ENCODE data around the gene SDHD.
A peak's percentile ranks its signal among the peaks of the same experiment; 100 is the strongest.
"Not testable (repeated sequence)": the region's sequence is repeated elsewhere in the genome, so short reads cannot be mapped to it uniquely, and the experiment has no call there.

SDHD gene

GRCh38 chr11:112086422-112087191 is at the start of gene SDHD, which contains the start of gene TIMM8B:
TSS of gene SDHD (plus strand) at chr11:112086873. CDS start at chr11:112086908, 35 bp downstream.
TSS of gene TIMM8B (minus strand) at chr11:112086756. CDS start at chr11:112086723, 33 bp downstream.
- DNase-seq = peak; percentile 98

- no peak for DNase-seq
These were observed 49.1 kb upstream of the SDHD start for GRCh38 chr11:112037527-112037926.

GRCh38 chr11:112042161-112042960 is 44.3 kb upstream of the SDHD start:
- DNase-seq = no peak

- DNase-seq = no peak
These were observed 43.7 kb upstream of the SDHD start for GRCh38 chr11:112042961-112043304.

- DNase-seq = no peak
These were observed 41.7 kb upstream of the SDHD start for GRCh38 chr11:112044961-112045360.

GRCh38 chr11:112046647-112047046 is 40.0 kb upstream of the SDHD start:
- DNase-seq = not testable (repeated sequence)

- not testable (repeated sequence) for DNase-seq
These were observed 38.4 kb upstream of the SDHD start for GRCh38 chr11:112048256-112048655.

GRCh38 chr11:112049777-112050176 is 36.9 kb upstream of the SDHD start:
- DNase-seq = no peak

GRCh38 chr11:112050721-112051120 is 36.0 kb upstream of the SDHD start:
- DNase-seq = no peak

- no peak for DNase-seq
These were observed 34.9 kb upstream of the SDHD start for GRCh38 chr11:112051768-112052167.

GRCh38 chr11:112057170-112057569 is 29.5 kb upstream of the SDHD start:
- no peak for DNase-seq

GRCh38 chr11:112058103-112058502 is 28.6 kb upstream of the SDHD start:
- no peak for DNase-seq

- DNase-seq = no peak
These were observed 23.8 kb upstream of the SDHD start for GRCh38 chr11:112062923-112063322.

GRCh38 chr11:112073941-112074811 is 12.5 kb upstream of the SDHD start, which contains the start of the genes NKAPD1 and PIH1D2:
TSS of gene NKAPD1 (plus strand) at chr11:112074299. CDS start at chr11:112075575, 1,276 bp downstream.
TSS of gene PIH1D2 (minus strand) at chr11:112074017. CDS start at chr11:112073174, 843 bp downstream.
- peak; percentile 92 for DNase-seq

- no peak for DNase-seq
These were observed 3.9 kb upstream of the SDHD start for GRCh38 chr11:112082729-112083128.

- DNase-seq = peak; percentile 76
These were observed 751 bp upstream of the SDHD start for GRCh38 chr11:112085822-112086421.

GRCh38 chr11:112087212-112087611 is 539 bp downstream of the SDHD start:
- DNase-seq = no peak

- not testable (repeated sequence) for DNase-seq
These were observed 8.6 kb downstream of the SDHD start for GRCh38 chr11:112095302-112095701.

GRCh38 chr11:112096194-112096593 is 9.5 kb downstream of the SDHD start:
- DNase-seq = no peak

GRCh38 chr11:112097734-112098528 is 11.3 kb downstream of the SDHD start:
- DNase-seq = no peak

- no peak for DNase-seq
These were observed 13.8 kb downstream of the SDHD start for GRCh38 chr11:112100462-112100861.

Measured in activated effector memory CD4-positive, alpha-beta T cell treated with anti-CD3 and anti-CD28 coated beads, Interleukin-2, amount 50 U/mL, for 16 hours (primary cell).